Activated CD4-positive, alpha-beta T cell treated with anti-CD3 and anti-CD28 coated beads for 1 hour (primary cell): ENCODE data around the gene HMGXB3.
"Not testable (repeated sequence)": the region's sequence is repeated elsewhere in the genome, so short reads cannot be mapped to it uniquely, and the experiment has no call there.

ENCODE experiments used
- DNase-seq: peaks from one replicate; pipeline ENCODE4 v3.0.0-alpha.2; 2020

Gene HMGXB3

GRCh38 chr5:150022681-150023080, 22.1 kb downstream of the HMGXB3 start:
- no peak for DNase-seq

DNA sequence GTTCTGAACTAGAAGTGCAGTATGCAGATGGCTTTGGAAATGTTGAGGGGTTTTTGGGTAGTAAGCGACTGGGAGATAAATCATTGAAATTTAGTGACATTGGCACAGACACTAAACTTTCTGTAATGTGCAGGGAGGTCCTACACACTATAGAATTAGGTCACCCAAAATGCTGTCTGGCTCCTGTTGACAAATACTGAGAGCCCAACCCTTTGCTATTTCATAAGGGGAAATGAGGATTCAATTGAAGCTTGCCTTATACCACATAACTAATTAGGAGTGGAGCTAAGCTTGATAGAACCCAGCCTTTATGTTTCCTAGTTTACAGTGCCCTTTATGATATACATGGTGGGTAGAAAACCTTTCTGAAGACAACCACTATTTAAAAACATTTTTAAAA, 22.6 kb downstream of the HMGXB3 start:
- DNase-seq, result no peak

DNA sequence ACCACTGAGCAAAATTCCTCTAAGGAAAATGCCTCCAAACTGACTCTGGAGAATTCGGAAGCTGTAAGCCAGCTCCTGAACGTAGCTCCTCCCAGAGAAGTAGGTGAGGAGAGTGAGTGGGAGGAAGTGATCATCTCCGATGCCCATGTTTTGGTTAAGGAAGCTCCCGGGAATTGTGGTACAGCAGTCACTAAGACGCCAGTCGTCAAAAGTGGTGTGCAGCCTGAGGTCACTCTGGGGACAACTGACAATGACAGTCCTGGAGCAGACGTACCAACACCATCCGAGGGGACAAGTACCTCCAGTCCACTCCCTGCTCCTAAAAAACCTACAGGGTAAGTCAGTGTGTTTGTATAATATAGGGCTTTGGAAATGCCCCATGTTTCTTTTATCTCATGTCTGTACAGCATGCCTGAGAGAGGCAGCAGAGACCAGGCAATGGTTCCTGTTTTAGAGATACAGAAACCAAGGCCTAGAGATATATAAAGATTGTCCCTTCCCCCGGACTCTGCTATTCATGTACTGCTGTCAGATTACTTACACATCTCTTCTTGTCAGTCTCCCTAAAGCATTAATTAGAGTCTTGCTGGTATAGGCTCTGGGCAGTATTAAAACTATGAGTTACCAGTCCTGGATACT, 23.9 kb downstream of the HMGXB3 start:
- no peak for DNase-seq

DNA sequence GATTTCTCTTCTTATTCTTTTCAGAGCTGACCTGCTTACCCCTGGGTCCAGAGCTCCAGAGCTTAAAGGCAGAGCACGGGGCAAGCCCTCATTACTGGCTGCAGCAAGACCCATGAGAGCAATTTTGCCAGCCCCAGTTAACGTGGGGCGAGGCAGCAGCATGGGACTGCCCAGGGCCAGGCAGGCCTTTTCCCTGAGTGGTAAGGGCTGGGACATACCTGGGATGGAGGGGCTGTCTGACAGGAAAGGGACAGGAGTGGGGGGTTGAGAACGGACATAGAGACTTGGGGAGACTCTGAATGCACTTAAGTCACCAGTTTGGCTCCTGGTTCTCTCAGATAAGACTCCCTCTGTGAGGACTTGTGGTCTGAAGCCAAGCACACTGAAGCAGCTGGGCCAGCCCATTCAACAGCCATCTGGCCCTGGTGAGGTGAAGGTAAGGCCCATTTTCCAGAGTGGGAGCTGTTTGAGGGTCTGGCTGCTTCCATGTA, 26.2 kb downstream of the HMGXB3 start:
- DNase-seq, result no peak

DNA sequence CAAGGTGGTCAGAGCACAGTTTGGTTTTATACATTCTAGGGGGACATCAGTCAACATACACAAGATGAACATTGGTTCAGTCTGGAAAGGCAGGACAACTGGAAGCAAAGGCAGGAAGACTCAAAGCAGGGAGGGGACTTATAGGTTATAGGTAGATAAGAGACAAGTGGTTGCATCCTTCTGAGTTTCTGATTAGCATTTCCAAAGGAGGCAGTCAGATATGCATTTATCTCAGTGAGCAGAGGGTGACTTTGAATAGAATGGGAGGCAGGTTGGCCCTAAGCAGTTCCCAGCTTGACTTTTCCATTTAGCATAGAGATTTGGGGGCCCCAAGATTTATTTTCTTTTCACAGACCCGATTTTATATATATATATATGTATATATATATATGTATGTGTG, 27.5 kb downstream of the HMGXB3 start:
- DNase-seq, result not testable (repeated sequence)

DNA sequence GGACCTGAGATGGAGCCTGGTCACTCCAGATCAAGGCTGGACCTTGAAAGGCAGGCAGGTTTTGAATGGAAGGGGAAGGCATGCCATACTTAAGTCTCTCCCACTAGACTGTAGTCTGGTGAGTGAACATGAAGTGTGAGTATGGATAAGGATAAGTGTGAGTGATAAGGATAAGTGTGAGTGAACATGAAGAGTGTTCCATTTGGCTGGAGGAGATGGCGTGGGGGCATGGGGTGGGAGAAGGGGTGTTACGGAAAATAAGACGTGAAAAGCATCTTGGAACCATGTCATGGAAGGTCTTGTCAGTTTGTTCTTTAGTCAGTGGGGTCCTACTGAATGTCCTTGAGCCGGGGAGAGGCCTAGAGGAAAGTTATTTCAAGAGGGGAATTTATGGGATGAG, 32.8 kb downstream of the HMGXB3 start:
- no peak for DNase-seq

GRCh38 chr5:150034662-150035061, 34.1 kb downstream of the HMGXB3 start:
- no peak for DNase-seq

- DNase-seq, result no peak
Observed at GRCh38 chr5:150035139-150035895, 34.8 kb downstream of the HMGXB3 start.

DNA sequence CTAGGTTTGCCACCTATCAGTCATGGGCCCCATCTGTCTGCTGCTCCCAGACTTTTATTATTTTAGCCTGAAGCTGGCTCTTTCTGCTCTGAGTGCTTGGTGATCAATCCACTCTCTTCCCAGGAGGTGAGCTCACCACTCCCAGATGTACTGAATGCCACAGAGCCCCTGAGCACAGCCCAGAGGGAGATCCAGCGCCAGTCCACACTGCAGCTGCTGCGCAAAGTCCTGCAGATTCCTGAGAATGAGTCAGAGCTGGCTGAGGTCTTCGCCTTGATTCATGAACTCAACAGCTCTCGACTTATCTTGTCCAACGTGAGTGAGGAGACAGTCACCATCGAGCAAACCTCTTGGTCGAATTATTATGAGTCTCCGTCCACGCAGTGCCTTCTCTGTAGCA, 36.0 kb downstream of the HMGXB3 start:
- no peak for DNase-seq

DNA sequence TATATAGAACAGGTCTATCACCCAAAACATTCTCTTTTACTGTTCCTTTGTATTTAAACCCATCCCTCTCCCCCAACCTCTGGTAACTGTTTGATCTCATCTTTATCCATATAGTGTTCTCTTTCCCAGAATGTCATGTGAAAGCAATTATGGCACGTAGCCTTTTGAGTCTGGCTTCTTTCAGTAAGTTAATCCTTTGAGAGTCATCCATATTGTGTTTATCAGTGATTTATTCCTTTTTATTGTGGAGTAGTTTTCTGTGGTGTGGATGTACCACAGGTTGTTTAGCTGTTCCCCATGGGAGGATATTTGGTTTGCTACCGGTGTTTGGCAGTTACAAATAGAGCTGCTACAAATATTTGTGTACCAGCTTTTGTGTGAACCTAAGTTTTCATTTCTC, 38.0 kb downstream of the HMGXB3 start:
- no peak for DNase-seq

DNA sequence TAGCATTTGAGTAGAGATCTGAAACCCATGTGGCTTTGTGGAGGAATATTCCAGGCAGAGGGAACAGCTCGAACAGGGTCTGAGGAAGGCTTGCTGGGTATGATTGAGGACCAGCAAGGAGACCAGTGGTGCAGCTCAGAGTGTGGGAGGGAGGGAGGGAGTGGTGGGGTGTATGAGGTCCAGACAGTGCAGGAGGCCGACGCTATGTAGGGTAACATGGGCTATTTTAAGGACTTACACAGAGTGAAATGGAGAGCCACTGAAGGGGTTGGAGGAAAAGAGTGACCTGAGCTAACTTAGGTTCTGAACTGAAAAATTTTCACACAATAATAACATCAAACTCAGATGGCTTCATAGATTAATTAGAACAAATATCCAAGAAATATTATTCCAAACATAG, 41.9 kb downstream of the HMGXB3 start:
- no peak for DNase-seq

- no peak for DNase-seq
Observed at GRCh38 chr5:150043657-150044328, 43.3 kb downstream of the HMGXB3 start.

DNA sequence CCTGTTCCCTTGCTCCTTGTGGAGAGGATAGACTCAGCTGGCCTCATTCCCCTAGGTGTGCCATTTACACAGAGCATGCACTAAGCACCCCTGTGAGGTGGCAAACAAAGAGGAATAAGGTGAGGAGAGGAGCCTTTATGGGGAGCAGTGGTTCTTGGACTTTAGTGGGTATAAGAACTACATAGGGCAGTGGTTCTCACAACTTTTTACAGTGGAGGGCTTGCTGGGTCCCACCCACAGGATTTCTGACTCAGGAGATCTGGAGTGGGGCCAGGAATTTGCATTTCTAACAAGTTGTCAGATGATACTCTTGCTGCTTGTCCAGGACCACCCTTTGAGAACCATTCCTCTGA, 43.8 kb downstream of the HMGXB3 start:
- no peak for DNase-seq

DNA sequence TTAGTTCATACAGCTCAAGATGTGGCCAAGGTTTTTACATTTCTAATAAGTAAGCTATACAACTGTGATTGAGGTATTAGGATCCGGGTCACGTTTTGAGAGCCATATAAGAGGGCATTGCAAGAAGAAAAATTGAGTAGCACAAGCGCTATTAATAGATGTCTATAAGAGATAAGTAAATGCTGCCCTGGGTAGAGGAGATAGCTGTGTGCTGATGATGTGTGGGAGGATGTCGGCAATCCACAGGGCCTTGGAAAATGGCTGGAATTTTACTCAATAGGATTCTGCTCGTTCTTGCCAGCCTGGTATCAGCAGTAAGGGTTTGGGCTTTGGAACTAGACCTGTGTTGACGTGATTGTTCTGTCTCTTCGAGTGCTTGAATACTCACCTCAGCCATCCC, 44.2 kb downstream of the HMGXB3 start:
- DNase-seq, result no peak

DNA sequence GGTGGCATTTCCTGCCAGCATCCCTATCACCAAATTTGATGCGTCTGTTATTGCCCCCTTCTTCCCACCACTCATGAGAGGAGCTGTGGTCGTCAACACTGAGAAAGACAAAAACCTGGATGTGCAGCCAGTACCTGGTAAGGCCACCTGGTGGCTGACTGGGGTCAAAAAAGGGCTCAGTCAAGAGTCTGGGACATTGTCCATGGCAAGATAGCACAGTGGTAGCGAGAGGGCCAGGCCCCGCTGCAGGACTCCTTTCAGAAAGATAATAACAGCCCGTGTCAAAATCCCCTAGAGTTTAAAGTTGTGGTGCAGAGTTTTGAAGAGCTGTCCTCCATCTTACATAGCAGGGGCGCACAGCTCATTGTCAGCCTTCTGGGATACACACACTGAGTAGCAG, 45.0 kb downstream of the HMGXB3 start:
- no peak for DNase-seq

DNA sequence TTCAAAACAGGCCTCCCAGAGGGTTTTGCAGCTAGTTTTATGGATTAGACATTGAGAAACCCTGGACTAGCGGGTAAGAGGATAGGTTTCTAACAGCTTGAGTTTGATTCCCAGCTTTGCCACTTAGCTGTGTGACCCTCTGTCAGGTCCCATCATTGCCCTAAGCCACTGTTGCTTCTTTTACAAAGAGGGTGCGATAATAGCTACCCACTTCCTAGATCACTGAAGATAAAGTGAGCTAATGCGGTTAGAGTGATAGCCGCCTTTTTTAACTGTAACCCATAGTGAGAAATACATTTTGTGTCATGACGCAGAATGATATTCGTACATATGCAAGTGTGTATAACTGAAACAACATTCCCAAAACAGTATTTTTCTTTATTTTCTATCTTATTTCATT, 45.5 kb downstream of the HMGXB3 start:
- DNase-seq, result no peak

- not testable (repeated sequence) for DNase-seq
Observed at GRCh38 chr5:150050172-150050811, 49.8 kb downstream of the HMGXB3 start.

GRCh38 chr5:150051657-150052195, 51.2 kb downstream of the HMGXB3 start:
- DNase-seq, result no peak

GRCh38 chr5:150052226-150052955, 51.9 kb downstream of the HMGXB3 start:
- DNase-seq, result no peak

DNA sequence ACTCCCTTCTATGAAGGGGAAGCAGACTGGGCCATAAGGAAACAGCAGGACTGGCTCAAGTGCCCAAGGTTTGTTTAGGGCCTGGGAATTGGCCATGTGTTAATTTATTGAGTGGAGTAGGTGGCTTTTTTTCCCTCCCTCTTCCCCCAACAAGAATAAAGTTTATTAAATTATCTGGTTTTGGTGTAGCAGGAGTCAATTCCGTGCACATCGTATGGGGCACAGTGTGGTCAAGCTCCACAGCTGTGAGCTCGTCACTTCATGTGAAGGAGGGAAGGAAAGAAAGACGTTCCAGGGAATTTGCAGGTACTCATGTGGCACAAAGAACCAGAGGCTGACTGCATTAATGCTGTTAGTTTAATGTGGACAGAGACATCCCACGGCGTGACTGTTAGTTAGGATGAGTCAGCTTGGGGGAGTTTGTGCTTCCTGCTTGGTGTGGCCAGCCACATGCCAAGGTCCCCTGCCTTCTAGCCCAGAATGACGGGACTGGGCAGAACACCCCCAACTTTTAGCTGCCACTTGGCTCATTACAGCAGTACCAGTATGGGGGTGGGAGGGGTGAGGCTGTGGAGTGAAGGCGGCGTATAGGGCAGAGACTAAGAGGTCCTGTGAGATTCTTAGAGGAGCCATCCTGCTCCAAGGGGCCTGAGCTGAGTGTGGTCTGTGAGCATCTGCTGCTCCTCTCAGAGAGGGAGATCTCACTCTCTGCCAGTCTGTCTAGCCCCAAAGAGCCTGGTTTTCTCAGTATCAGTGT, 52.6 kb downstream of the HMGXB3 start:
- DNase-seq, result no peak

- DNase-seq, result no peak
Observed at GRCh38 chr5:150053713-150054392, 53.3 kb downstream of the HMGXB3 start.
